ENCODE measurements around the gene CSRNP2. TPM values are rescaled to one million over a fixed set of nuclear protein-coding genes. Genes with fewer than 3 reads are reported as not detected.

CSRNP2 gene
- total and polyA plus RNA-seq, 2 donors (not counting 1 experiment from before 2014, with no cell fraction given), result 19.8 to 21.4 TPM

DNA sequence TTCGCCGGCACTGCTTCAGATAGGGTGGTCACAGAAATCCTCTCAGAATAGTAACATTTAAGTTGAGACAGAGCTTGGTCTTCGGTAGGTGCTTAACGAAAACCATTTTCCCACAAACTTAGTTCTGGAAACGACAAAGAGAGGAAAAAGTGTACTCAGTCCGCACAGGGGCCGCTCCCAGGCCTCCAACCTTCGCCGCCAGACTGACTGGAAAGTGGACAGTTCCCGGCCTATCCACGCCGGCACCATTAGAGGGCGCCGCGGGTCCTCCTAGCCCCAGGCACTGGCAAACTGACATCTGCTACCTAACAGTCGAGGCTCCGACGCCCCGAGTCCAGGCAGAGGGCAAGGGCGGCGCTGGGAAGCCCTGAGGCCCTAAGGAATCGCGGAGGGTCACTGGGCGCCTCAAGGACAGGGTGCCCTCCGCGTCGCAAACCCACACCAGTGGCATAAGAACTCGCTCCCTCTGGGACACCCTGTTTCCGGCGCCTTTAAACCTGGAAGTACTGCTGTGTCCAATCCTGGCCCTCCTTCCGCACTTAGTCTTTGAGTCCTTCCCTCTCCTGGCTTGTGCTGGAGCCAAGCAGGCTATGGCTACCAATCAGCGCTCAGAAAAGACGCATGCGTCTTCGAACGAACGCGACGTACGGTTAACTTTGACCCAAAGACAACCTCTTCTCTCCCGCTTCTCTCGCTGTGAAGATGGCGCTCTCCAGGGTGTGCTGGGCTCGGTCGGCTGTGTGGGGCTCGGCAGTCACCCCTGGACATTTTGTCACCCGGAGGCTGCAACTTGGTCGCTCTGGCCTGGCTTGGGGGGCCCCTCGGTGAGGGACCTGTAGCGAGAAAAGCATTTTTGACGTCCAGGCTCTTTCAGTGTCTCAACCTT lies 35.5 kb downstream of the CSRNP2 start, which contains the start of gene LETMD1:
Gene LETMD1, plus strand, starts transcription at position 673 of the 886 bp plus-strand sequence. Its CDS starts 30 bp downstream, at position 703.
- peaks cover 2% of the 10 kb centered on the region for H3K36me3 ChIP-seq (ENCODE audit: control insufficient read depth, insufficient read depth, low read length)
- peak within 1 kb of the TSS; percentile 96 for H2AFZ ChIP-seq (ENCODE audit: low read length)
- peaks cover 5% of the 10 kb centered on the region for H3K4me1 ChIP-seq (ENCODE audit: control insufficient read depth, extremely low read depth, insufficient read depth, low read length)
- H3K4me2 ChIP-seq (ENCODE audit: extremely low read depth, insufficient read depth, low read length), result peak within 1 kb of the TSS; percentile 99
- H3K79me2 ChIP-seq (ENCODE audit: control insufficient read depth, insufficient read depth, low read length), result peaks cover 17% of the 10 kb centered on the region
- H3K4me3 ChIP-seq (replicated peaks in 1 of 4; ENCODE audit: control extremely low read depth in 1 of 4, insufficient read depth in 1 of 4, low read depth in 3 of 4, low read length in 4 of 4), result peak within 1 kb of the TSS; percentile 86 to 99 (median 92)
- peak within 1 kb of the TSS; percentile 88 for H3K27ac ChIP-seq (ENCODE audit: insufficient read depth, low read length)
- no peaks in the 10 kb centered on the region for H3K27me3 ChIP-seq (ENCODE audit: control insufficient read depth, insufficient read depth, low read length)
- no peaks in the 10 kb centered on the region for H3K9me3 ChIP-seq (ENCODE audit: control insufficient read depth, insufficient read depth, low read depth, low read length)
- H3K9ac ChIP-seq (ENCODE audit: insufficient read depth, low read length), result peak within 1 kb of the TSS; percentile 75
- DNase-seq (ENCODE audit: low read depth in 2 of 2), result peak; percentile 98 to 99
- H4K20me1 ChIP-seq (ENCODE audit: control insufficient read depth, extremely low read depth, insufficient read depth, low read length), result no peaks in the 10 kb centered on the region
- no peak for TF ChIP-seq EZH2 (IDR thresholded peaks at IDR 0.05; ENCODE audit: low read length, missing control alignments)
- peak; percentile 90 to 92 for TF ChIP-seq CTCF (conservative IDR thresholded peaks at IDR 0.05 in 1 of 2, IDR thresholded peaks at IDR 0.05 in 1 of 2; ENCODE audit: low read depth in 1 of 2, low read length in 2 of 2)

DNA sequence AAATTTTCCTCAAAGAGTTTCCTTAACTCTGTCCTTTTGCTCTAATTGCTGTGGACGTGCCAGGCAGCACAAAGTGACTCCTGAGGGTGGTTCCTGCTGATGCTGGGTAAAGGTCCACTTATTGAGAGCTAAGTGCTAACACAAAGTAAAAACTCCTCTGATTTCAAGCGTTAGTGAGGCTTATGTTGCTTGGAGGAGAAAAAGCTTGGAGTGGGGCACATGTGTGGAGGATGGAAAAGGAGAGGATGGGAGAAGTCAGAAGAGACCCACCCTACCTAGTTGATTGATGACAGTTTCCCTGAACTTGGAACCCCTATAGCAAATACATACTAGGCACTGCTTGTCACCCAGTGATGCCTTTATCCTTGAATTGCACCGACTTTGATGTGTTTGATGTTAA lies 47.1 kb downstream of the CSRNP2 start:
- Histone ChIP-seq H3K9me3 (ENCODE audit: control insufficient read depth, insufficient read depth, low read depth, low read length) (no peaks in the 10 kb centered on the region), H4K20me1 (ENCODE audit: control insufficient read depth, extremely low read depth, insufficient read depth, low read length) (no peaks in the 10 kb centered on the region), H3K4me3 (replicated peaks in 1 of 4; ENCODE audit: control extremely low read depth in 1 of 4, insufficient read depth in 1 of 4, low read depth in 3 of 4, low read length in 4 of 4) (no peak overlapping the region), H3K4me1 (ENCODE audit: control insufficient read depth, extremely low read depth, insufficient read depth, low read length) (no peaks in the 10 kb centered on the region), H3K27ac (ENCODE audit: insufficient read depth, low read length) (no peak overlapping the region), H3K36me3 (ENCODE audit: control insufficient read depth, insufficient read depth, low read length) (no peaks in the 10 kb centered on the region), H3K27me3 (ENCODE audit: control insufficient read depth, insufficient read depth, low read length) (no peaks in the 10 kb centered on the region), H3K9ac (ENCODE audit: insufficient read depth, low read length) (no peak overlapping the region), H3K79me2 (ENCODE audit: control insufficient read depth, insufficient read depth, low read length) (no peaks in the 10 kb centered on the region), H3K4me2 (ENCODE audit: extremely low read depth, insufficient read depth, low read length) (no peak overlapping the region), H2AFZ (ENCODE audit: low read length) (no peak overlapping the region)
- TF ChIP-seq CTCF (conservative IDR thresholded peaks at IDR 0.05 in 1 of 2, IDR thresholded peaks at IDR 0.05 in 1 of 2; ENCODE audit: low read depth in 1 of 2, low read length in 2 of 2), result no peak
- TF ChIP-seq EZH2 (IDR thresholded peaks at IDR 0.05; ENCODE audit: low read length, missing control alignments), result no peak
- DNase-seq (ENCODE audit: low read depth in 2 of 2), result no peak

DNA sequence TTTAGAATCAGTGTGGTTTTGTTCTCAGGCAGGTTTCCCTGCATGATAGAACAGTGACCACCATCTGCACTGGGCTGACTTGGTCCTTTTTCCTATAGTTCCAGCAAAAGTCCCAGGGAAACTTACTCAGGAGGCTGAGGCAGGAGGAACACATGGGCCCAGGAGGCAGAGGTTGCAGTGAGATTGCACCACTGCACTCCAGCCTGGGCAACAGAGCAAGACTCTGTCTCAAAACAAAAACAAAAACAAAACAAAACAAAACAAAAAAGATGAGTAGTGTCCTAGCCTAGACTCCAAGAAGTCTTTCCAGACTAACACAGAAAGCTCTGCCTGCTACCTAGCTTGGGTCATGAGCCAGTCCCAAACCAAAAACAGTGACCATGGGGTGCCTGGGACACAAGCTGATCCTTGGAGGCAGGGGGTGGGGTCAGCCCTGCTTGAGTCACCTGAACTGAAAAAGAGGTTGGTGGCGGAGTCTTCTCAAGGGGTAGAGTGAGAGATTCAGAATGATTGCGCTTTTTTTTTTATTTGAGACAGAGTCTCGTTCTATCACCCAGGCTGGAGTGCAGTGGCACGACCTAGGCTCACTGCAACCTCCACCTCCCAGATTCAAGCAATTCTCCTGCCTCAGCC lies 49.8 kb downstream of the CSRNP2 start:
- H3K27me3 ChIP-seq (ENCODE audit: control insufficient read depth, insufficient read depth, low read length), result no peaks in the 10 kb centered on the region
- H3K4me3 ChIP-seq (replicated peaks in 1 of 4; ENCODE audit: control extremely low read depth in 1 of 4, insufficient read depth in 1 of 4, low read depth in 3 of 4, low read length in 4 of 4), result no peak overlapping the region
- no peak overlapping the region for H3K27ac ChIP-seq (ENCODE audit: insufficient read depth, low read length)
- H2AFZ ChIP-seq (ENCODE audit: low read length), result no peak overlapping the region
- no peak overlapping the region for H3K9ac ChIP-seq (ENCODE audit: insufficient read depth, low read length)
- no peak for DNase-seq (ENCODE audit: low read depth in 2 of 2)
- no peaks in the 10 kb centered on the region for H3K36me3 ChIP-seq (ENCODE audit: control insufficient read depth, insufficient read depth, low read length)
- no peaks in the 10 kb centered on the region for H3K79me2 ChIP-seq (ENCODE audit: control insufficient read depth, insufficient read depth, low read length)
- no peak overlapping the region for H3K4me2 ChIP-seq (ENCODE audit: extremely low read depth, insufficient read depth, low read length)
- H3K4me1 ChIP-seq (ENCODE audit: control insufficient read depth, extremely low read depth, insufficient read depth, low read length), result no peaks in the 10 kb centered on the region
- H3K9me3 ChIP-seq (ENCODE audit: control insufficient read depth, insufficient read depth, low read depth, low read length), result no peaks in the 10 kb centered on the region
- TF ChIP-seq EZH2 (IDR thresholded peaks at IDR 0.05; ENCODE audit: low read length, missing control alignments) (no peak), CTCF (conservative IDR thresholded peaks at IDR 0.05 in 1 of 2, IDR thresholded peaks at IDR 0.05 in 1 of 2; ENCODE audit: low read depth in 1 of 2, low read length in 2 of 2) (no peak)
- H4K20me1 ChIP-seq (ENCODE audit: control insufficient read depth, extremely low read depth, insufficient read depth, low read length), result no peaks in the 10 kb centered on the region

Measured in fibroblast of lung (primary cell).